ENCODE results near the gene ADAM12. TPM values are rescaled to one million over a fixed set of nuclear protein-coding genes. Genes with fewer than 3 reads are reported as not detected.

The ADAM12 gene
- total and polyA plus RNA-seq, 7 donors = under 0.01 to 0.82 (median 0.46) TPM; not detected in 1

GRCh38 chr10:125994601-125995000 is 393.7 kb downstream of the ADAM12 start:
- WGBS, 2 donors = 92 to 94% methylated on average over 6 of the region's 6 CpGs
- Histone ChIP-seq H3K4me1 (no peaks in the 10 kb centered on the region), H3K27ac (no peak overlapping the region), H3K9me3 (no peaks in the 10 kb centered on the region), H3K36me3 (no peaks in the 10 kb centered on the region), H3K27me3 (no peaks in the 10 kb centered on the region), H3K4me3 (no peak overlapping the region)
- TF ChIP-seq POLR2AphosphoS5 (IDR thresholded peaks at IDR 0.05) = no peak
- TF ChIP-seq POLR2A (IDR thresholded peaks at IDR 0.05) = no peak
- no peak for TF ChIP-seq EP300 (IDR thresholded peaks at IDR 0.05)
- TF ChIP-seq, protein P1, sequence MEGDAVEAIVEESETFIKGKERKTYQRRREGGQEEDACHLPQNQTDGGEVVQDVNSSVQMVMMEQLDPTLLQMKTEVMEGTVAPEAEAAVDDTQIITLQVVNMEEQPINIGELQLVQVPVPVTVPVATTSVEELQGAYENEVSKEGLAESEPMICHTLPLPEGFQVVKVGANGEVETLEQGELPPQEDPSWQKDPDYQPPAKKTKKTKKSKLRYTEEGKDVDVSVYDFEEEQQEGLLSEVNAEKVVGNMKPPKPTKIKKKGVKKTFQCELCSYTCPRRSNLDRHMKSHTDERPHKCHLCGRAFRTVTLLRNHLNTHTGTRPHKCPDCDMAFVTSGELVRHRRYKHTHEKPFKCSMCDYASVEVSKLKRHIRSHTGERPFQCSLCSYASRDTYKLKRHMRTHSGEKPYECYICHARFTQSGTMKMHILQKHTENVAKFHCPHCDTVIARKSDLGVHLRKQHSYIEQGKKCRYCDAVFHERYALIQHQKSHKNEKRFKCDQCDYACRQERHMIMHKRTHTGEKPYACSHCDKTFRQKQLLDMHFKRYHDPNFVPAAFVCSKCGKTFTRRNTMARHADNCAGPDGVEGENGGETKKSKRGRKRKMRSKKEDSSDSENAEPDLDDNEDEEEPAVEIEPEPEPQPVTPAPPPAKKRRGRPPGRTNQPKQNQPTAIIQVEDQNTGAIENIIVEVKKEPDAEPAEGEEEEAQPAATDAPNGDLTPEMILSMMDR (IDR thresholded peaks at IDR 0.05) = no peak
- intact Hi-C loops (cut with DNase I) = no loop called here
- no peak for DNase-seq

DNA sequence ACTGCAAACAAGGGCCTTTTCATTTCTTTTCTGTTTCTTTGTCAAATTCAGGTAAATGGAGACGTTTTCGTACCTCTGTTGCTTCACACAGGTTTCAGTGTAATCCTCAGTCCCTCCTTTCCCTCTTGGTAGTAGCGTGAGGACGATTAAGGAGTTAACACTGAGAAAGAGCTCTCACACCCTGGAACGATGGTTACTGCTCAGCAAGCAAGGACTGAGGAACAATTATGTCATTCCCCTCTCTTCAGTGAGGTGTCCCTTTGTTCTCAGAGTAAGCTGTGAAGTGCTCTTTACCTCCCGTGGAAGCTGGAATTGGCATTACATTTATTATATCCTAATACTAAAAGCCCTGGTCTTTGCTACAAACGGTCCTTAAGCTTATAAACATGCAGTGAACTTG is 396.0 kb downstream of the ADAM12 start:
- no peaks in the 10 kb centered on the region for H3K36me3 ChIP-seq
- H3K27ac ChIP-seq = no peak overlapping the region
- 76 to 81% methylated on average over 7 of the region's 7 CpGs for whole genome bisulfite sequencing, 2 donors
- TF ChIP-seq POLR2AphosphoS5 (IDR thresholded peaks at IDR 0.05) (no peak), POLR2A (IDR thresholded peaks at IDR 0.05) (no peak), EP300 (IDR thresholded peaks at IDR 0.05) (no peak)
- TF ChIP-seq, protein P1 (IDR thresholded peaks at IDR 0.05) = no peak
- H3K9me3 ChIP-seq = no peaks in the 10 kb centered on the region
- no peaks in the 10 kb centered on the region for H3K27me3 ChIP-seq
- no peak for DNase-seq
- no peaks in the 10 kb centered on the region for H3K4me1 ChIP-seq
- intact Hi-C loops (cut with DNase I) = no loop called here
- no peak overlapping the region for H3K4me3 ChIP-seq

- Histone ChIP-seq H3K27me3 (no peaks in the 10 kb centered on the region), H3K4me3 (no peak overlapping the region), H3K4me1 (no peaks in the 10 kb centered on the region), H3K36me3 (no peaks in the 10 kb centered on the region), H3K27ac (no peak overlapping the region), H3K9me3 (no peaks in the 10 kb centered on the region)
- intact Hi-C loops (cut with DNase I) = no loop called here
- no peak for DNase-seq
- no peak for TF ChIP-seq POLR2A (IDR thresholded peaks at IDR 0.05)
- TF ChIP-seq, protein P1 (IDR thresholded peaks at IDR 0.05) = no peak
- no peak for TF ChIP-seq EP300 (IDR thresholded peaks at IDR 0.05)
- no peak for TF ChIP-seq POLR2AphosphoS5 (IDR thresholded peaks at IDR 0.05)
- 88 to 94% methylated on average over 1 of the region's 1 CpG for WGBS, 2 donors
Observed at GRCh38 chr10:125991392-125991791, 396.9 kb downstream of the ADAM12 start.

- no peak overlapping the region for H3K27ac ChIP-seq
- no peaks in the 10 kb centered on the region for H3K36me3 ChIP-seq
- H3K4me3 ChIP-seq = no peak overlapping the region
- 95 to 97% methylated on average over 2 of the region's 2 CpGs for WGBS, 2 donors
- DNase-seq = no peak
- H3K27me3 ChIP-seq = no peaks in the 10 kb centered on the region
- TF ChIP-seq EP300 (IDR thresholded peaks at IDR 0.05) = no peak
- no peak for TF ChIP-seq POLR2A (IDR thresholded peaks at IDR 0.05)
- TF ChIP-seq POLR2AphosphoS5 (IDR thresholded peaks at IDR 0.05) = no peak
- TF ChIP-seq, protein P1 (IDR thresholded peaks at IDR 0.05) = no peak
- no peaks in the 10 kb centered on the region for H3K4me1 ChIP-seq
- H3K9me3 ChIP-seq = no peaks in the 10 kb centered on the region
- intact Hi-C loops (cut with DNase I) = no loop called here
Observed at GRCh38 chr10:125990974-125991373, 397.3 kb downstream of the ADAM12 start.

DNA sequence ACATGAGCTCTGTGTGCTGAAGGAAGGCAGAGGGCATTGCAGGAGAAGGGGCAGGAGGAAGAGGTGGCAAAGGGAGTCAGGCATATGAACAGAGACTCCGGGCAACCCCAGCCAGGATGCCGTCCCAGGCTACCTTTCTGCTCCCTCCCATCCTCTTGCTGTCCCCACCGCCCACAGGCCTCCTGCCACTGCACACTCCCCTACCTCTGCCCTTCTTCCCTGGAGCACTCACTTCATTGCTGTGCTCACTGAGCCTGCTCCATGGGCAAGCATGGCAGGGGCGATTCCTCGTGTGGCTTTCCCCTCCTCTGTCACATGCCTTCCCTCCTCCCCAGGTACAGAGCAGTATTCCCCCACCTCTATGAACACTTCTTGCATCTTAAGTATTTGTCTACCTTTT is 398.5 kb downstream of the ADAM12 start:
- no peak for DNase-seq
- Histone ChIP-seq H3K4me3 (no peak overlapping the region), H3K9me3 (no peaks in the 10 kb centered on the region), H3K27ac (no peak overlapping the region), H3K4me1 (no peaks in the 10 kb centered on the region), H3K27me3 (no peaks in the 10 kb centered on the region), H3K36me3 (no peaks in the 10 kb centered on the region)
- 98% methylated on average over 5 of the region's 5 CpGs for WGBS, 2 donors
- TF ChIP-seq, protein P1 (IDR thresholded peaks at IDR 0.05) = no peak
- TF ChIP-seq POLR2A (IDR thresholded peaks at IDR 0.05) = no peak
- TF ChIP-seq POLR2AphosphoS5 (IDR thresholded peaks at IDR 0.05) = no peak
- no peak for TF ChIP-seq EP300 (IDR thresholded peaks at IDR 0.05)
- intact Hi-C loops (cut with DNase I) = loop anchor here (10.0 kb wide), 1 partner anchor 395 kb away; the partner anchor contains the start of gene ADAM12

Data from sigmoid colon (tissue), 7 donors.